ENCODE results near the gene TRABD2A.

Gene TRABD2A

DNA sequence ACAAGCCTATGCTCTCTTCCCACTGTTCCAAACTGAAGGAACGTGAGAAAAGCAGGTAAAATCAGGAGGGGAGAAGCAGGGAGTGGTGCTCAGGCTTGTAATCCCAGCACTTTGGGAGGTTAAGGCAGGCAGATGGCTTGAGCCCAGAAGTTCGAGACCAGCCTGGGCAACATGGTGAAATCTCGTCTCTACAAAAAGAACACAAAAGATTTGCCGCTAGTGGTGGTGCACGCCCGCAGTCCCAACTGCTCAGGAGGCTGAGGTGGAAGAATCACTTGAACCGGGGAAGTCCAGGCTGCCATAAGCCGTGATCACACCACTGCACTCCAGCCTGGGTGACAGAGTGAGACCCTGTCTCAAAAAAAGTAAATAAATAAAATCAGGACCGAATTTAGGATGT, 23.3 kb upstream of the TRABD2A start:
- no peak for DNase-seq

DNA sequence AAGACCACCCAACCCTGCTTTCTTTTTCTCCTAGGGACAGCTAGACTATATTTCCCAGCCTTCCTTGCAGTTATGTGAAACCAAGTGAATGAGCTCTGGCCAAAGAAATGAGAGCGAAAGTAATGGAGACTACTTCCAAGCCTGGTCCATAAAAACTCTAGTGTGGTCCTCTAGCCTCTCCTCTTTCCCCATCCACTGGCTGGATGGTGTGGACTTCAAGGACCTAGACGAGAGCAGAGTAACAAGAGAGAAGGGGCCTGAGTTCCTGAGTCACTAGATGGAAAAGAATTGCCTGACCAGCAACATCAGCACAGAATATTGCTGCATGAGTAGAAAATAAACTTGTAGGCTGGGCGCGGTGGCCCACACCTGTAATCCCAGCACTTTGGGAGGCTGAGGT, 21.6 kb upstream of the TRABD2A start:
- DNase-seq = no peak

- DNase-seq = no peak
Observed at GRCh38 chr2:84901593-84902120, 20.8 kb upstream of the TRABD2A start.

DNA sequence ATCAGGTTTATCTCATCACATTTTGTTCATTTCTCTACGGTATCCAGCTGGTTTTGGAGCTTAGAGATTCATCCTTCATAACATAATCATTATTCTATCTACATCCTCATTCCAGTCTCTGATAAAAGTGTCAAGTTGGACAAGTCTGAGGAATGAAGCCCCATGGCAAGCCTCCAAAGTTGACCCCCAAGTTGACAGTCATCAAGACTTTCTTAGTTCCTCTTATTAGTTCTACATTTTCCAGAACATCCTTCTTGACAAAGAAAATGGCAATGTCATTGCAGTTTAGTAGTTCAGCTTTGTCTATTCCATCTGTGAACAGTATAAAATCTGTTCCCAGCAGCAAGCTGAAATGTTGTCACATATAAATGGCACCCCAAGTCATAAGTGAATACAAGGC, 20.1 kb upstream of the TRABD2A start:
- DNase-seq = no peak

DNA sequence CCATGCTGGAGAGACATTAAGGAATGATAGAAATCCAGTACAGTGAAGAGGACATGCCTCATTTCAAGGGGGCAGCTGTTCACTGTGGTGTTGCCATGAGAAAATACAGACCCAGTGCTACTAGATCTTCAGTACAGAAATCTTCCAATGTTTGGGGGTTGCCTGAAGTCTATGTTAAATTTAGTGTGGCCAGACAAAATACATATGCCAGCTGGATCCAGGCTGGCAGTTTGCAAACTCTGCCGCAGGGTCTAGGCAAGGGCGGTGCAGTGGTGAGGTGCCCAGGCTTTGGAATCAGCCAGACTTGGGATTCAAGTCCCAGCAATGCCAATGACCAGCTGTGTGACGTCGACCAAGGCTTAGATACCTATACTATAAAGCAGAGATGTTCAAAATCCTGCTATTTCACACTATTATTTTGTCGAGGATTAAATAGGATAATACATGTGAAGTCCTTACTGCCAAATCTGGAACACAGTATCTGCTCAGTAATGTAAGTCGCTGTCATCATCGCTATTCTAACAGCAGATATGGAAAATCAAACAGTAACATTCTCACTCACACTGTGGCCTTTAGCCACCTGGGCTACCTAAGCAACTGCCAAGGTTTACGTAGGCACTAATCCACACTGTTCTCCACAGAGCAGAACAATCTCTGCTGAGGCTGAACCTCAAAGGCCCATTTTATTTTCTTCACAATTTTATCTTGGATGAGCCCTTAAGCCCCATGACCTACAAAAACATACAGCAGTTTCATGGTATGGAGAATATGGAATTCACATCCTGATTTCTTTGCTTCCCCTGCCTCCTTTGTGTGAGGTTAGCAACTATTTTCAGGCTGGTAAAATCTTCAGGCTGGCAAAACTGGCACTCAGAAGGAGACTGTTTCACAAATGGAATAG, 18.7 kb upstream of the TRABD2A start:
- no peak for DNase-seq

DNA sequence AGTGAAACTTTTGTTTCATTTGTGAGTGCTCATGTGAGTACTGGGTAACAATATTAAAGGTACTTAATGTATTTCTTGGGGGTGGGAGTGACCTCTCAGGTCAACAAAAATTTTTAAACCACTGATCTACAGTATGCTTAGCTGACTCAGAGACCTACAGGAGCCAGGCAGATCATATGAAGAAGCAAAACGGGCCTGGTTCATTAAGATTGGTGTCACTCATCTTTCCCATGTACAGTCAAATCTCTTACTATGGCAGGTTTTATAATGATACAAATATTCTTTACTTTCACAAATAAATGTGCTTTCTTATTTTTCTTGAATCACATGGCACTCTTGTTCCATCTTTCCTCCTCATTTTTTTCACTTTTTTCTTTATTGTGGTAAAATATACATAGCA, 16.9 kb upstream of the TRABD2A start:
- DNase-seq = no peak

- DNase-seq = no peak
Observed at GRCh38 chr2:84896567-84896966, 15.7 kb upstream of the TRABD2A start.

DNA sequence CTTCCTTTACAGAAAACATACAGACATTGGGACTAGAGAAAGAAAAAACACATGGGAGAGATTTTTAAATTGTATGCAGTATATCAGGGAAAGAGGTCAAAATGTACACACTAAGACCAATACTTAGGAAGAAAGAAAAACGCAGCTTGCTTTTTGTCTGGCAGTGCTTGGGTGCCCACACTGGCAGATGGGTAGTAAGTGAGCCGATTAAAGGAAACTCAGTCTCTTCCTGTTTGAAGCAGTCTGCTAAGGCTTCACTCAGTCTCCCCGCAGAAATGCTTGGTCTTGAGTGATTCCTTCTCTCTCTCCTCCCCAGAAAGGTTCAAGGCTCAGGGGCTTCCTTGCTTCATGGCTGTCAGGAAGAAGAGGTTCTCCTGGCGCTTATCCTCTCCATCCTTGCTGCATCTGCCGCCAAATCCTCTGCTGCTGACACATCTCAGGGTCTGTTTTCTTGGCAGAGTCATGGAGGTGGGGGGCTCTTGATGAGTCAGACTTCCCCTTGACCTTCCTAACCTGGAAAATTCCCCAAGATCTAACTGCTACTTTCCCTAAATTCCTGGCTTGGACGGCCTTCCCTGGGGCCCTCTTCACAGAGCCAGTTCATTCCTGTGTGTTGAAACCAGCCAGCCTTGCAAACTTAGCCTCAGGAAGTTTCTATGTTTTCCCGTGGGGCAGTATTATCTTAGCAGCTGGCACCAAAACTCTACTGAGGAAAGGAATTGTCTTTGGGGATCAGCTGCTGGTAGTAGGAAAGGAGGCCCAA, 14.1 kb upstream of the TRABD2A start:
- peak in 1 of 2 donors; percentile 53 for DNase-seq

- DNase-seq = no peak
Observed at GRCh38 chr2:84894131-84894586, 13.3 kb upstream of the TRABD2A start.

GRCh38 chr2:84891355-84892010, 10.6 kb upstream of the TRABD2A start:
- DNase-seq = no peak

- peak in 1 of 2 donors; percentile 41 for DNase-seq
Observed at GRCh38 chr2:84889332-84889731, 8.4 kb upstream of the TRABD2A start.

DNA sequence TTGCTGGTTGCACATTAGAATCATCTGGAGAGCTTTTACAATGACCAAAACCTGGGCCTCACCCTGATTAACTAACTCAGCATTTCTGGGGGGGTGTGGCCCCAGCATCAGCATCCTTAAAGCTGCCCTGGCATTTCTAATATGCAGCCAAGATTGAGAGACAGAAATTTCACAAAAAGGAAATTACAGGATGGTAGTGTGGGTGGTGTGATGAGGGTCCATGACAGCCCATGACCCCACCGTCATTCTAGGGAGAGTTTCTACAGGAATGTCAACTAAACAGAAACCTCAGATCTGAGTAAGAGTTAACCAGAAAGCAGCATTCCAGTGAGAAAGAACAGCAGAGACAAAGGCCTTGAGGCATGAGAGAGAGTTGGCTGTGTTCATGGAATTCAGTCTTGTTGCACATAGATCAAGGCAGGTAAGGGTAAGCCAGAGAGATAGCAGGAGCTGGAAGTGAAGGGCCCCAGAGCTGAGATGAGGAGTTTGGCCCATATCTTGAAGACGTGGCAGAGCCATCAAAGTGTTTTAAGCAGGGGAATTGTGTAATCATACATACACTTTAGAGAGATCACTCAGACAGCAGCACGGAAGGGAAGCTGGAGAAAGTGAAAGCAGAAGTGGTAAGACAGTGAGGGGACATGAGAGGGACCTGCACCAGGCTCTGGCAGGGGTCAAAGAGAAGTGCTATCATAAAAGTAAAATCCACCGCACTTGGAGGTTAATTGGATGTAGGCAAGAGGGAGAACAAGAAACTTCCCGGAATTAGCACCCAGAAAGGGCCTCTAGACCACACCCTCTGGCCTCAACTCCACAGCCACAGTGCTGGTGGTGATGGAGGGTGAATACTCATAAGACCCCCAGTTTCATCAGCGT, 7.8 kb upstream of the TRABD2A start:
- DNase-seq = peak; percentile 71 to 80

DNA sequence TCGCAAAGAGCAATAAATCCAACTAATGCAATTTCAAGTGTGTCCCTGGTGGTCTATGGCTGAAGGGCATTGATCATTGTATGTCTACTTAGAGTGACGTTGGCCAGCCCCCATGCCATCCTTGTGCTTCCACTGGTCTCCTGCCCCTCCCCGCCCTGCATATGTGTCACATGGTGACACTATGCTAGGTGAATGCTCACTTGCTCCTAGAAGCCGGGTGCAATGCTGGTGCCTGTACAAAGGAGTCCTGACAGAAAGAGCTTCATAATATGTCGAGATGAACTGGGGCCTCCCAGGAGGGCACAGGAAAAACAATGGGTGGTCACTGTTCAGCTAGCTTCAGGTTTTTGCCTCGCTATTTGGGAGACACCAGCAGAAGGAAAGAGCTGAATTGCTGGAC, 5.9 kb upstream of the TRABD2A start:
- DNase-seq = no peak

DNA sequence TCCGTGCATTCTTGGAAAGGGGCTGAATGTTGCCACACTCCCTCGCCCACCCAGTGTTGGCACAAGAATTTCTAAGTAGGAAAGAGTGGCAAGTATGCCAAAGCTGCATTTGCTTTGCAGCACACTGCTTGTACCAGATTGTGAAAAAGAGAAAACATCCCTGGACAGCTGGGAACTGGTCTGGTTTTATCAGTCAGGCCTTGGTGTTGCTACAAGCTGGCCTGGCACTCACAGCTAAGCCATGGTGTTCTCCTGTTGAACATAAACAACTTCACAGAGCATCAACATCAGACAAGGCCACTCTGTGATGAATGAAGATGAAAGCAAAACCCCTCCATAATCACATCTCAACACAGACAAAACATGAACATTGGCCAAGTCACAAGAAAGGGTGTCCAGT, 4.2 kb upstream of the TRABD2A start:
- no peak for DNase-seq

GRCh38 chr2:84884449-84884848, 3.6 kb upstream of the TRABD2A start:
- DNase-seq = no peak

DNA sequence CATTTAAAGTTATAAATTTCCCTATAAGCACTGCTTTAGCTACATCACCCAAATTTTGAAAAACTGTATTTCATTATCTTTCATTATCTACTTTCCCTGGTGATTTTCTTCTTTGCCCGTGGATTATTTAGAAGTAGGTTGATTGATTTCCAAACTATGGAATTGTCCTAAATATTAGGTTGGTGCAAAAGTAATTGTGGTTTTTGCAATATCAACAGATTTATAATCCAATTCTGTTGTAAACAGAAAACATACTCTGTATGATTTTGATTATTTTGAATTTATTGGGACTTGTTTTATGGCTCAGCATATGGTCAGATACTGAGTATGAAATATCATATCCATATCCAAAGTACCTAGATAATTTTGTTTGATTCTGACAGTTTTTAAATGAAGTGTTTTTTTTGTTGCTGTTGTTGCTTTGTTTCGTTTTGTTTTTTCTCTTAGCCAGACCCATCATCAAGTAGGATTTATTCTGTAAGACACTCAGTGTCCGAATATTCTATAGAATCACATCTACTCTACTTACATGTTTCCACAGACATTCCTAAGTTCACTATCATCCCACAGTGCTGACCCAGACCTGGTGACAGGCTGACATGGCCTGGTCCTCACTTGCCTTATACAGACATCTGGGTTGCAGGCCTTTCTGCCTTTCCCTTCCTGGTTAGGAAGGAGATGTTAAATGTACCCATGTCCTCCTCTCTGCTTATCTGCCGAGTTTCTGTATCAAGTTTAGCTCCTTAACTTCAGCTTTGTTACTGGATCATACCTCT, 2.1 kb upstream of the TRABD2A start:
- no peak for DNase-seq

DNA sequence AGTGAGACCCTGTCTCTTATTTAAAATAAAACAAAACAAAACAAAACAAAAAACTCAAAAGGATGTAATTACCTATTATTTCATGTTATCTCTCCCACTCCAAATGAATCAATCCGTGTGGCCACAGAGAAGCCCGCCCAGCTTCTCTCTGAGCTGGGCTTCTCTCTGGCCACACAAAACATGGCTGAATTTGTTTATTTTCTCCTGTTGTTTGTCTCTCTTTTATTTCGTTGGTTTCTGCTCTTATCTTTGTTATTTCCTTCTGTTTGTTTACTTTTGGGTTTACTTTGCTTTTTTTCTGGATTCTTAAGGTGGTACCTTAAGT, 1.5 kb upstream of the TRABD2A start:
- DNase-seq = no peak

GRCh38 chr2:84881581-84882413, 913 bp upstream of the TRABD2A start:
- peak; percentile 86 to 90 for DNase-seq

DNA sequence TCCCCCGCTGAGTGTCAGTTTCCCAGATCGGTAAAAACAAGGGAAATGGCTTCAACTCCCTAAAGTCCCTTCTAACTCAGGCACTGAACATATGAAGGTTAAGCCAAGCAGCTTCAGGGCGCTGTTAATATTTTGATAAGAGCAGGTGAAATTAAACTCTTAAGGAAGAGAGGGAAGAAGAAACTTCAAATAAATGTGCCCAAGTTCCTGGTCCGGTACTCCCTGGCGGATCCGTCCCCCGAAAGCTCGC, 564 bp downstream of the TRABD2A start:
- DNase-seq = no peak

GRCh38 chr2:84879584-84880394, 1.1 kb downstream of the TRABD2A start:
- DNase-seq = peak in 1 of 2 donors; percentile 27
